Smooth muscle cell (in vitro differentiated cells): ENCODE measurements around the gene POLA1. TPM values are rescaled to one million over a fixed set of nuclear protein-coding genes. Genes with fewer than 3 reads are reported as not detected.

Experiments
- DNase-seq: peaks from one replicate; lab custom pipeline; 2025; ENCODE audit not compliant: unreplicated experiment; lab: John Stamatoyannopoulos, UW
- H2AFZ ChIP-seq: fragments of 200-600 bp; sonication (generic); 2 replicates; pipeline ENCODE4 v1.6.0; 2016; ENCODE audit warnings: antibody characterized with exemption, low read depth, mild to moderate bottlenecking
- H3F3A ChIP-seq: fragments of 200-600 bp; sonication (generic); 2 replicates; pipeline ENCODE4 v1.6.0; 2017; ENCODE audit warnings: antibody characterized with exemption, low read depth
- H3K27ac ChIP-seq: fragments of 200-600 bp; sonication (generic); 2 replicates; pipeline ENCODE4 v1.5.1; 2016; ENCODE audit warnings: low read depth, mild to moderate bottlenecking
- H3K27me3 ChIP-seq: fragments of 200-600 bp; sonication (generic); 2 replicates; pipeline ENCODE4 v1.6.1; 2016; ENCODE audit warnings: low read depth, mild to moderate bottlenecking
- H3K36me3 ChIP-seq: fragments of 200-600 bp; sonication (generic); 2 replicates; pipeline ENCODE4 v1.5.1; 2016; ENCODE audit warnings: low read depth
- H3K4me1 ChIP-seq: fragments of 200-600 bp; sonication (generic); 2 replicates; pipeline ENCODE4 v1.5.1; 2016; ENCODE audit warnings: low read depth
- H3K4me2 ChIP-seq: fragments of 200-600 bp; sonication (generic); 2 replicates; pipeline ENCODE4 v1.6.0; 2016; ENCODE audit warnings: mild to moderate bottlenecking
- H3K4me3 ChIP-seq: fragments of 200-600 bp; sonication (generic); 2 replicates; pipeline ENCODE4 v1.5.1; 2016; ENCODE audit warnings: mild to moderate bottlenecking
- H3K79me2 ChIP-seq: fragments of 200-600 bp; sonication (generic); 2 replicates; pipeline ENCODE4 v1.6.0; 2016; ENCODE audit warnings: low read depth, mild to moderate bottlenecking
- H3K9ac ChIP-seq: fragments of 200-600 bp; sonication (generic); 2 replicates; pipeline ENCODE4 v1.6.0; 2016; ENCODE audit warnings: low read depth
- H3K9me3 ChIP-seq: fragments of 200-600 bp; sonication (generic); replicated peaks from 2 replicates; pipeline ENCODE4 v1.5.1; 2016; ENCODE audit warnings: low read depth
- H4K20me1 ChIP-seq: fragments of 200-600 bp; sonication (generic); 2 replicates; pipeline ENCODE4 v1.6.0; 2016; ENCODE audit warnings: low read depth
- CTCF ChIP-seq: fragments of 200-600 bp; sonication (generic); IDR thresholded peaks from 2 replicates; pipeline ENCODE4 v1.5.1; 2017; ENCODE audit warnings: borderline replicate concordance, mild to moderate bottlenecking, antibody characterized with exemption; ENCODE audit not compliant: insufficient read depth, poor library complexity, severe bottlenecking
- WGBS: methylation state at CpG from one replicate; pipeline ENCODE4 v1.1.7; 2016; ENCODE audit warnings: low lambda C conversion rate; 5-methylcytosine and 5-hydroxymethylcytosine counted together
- polyA plus RNA-seq: library from polyadenylated mRNA; unstranded; fragments of >200 nt; fragmentation: Nextera tagmentation; extraction: Ambion mirVana; gene quantifications from 2 replicates; pipeline ENCODE4 v1.2.1, GENCODE V29; 2016
- total RNA-seq: library from RNA; depleted of rRNA; stranded (reverse); fragments of >200 nt; gene quantifications from 2 replicates; pipeline ENCODE4 v1.2.3, GENCODE V29; 2014

The POLA1 gene
- total and polyA plus RNA-seq, 2 experiments from 2014 or later, result 5.4 to 11.7 TPM

DNA sequence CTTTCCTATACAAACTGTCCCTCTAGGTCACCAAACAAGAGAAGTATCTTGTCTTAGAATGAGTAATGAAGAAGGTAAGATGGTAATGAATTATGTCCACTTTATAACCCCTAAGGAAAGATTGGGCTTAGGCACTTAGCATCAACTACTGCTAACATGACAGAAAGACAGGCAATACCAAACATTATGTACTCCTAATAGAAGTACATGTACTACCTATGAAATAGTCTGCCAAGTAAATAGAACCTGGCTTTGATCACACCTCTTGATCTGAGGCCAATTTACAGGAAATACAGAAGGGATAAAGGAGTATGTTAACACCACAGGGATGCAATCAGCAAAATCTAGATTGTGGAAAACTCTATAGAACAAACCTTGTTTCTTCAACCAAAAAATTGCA is 32.4 kb upstream of the POLA1 start:
- Histone ChIP-seq H3K4me2 (no peak overlapping the region), H4K20me1 (no peaks in the 10 kb centered on the region)
- no peak for DNase-seq

GRCh38 chrX:24662352-24662751 is 31.4 kb upstream of the POLA1 start:
- Histone ChIP-seq H3K27ac (no peak overlapping the region), H3K4me1 (peaks cover 20% of the 10 kb centered on the region), H3K4me2 (no peak overlapping the region), H3K36me3 (no peaks in the 10 kb centered on the region), H3F3A (peaks cover 4% of the 10 kb centered on the region), H3K9me3 (no peaks in the 10 kb centered on the region), H3K79me2 (no peaks in the 10 kb centered on the region), H2AFZ (no peak overlapping the region), H3K9ac (no peak overlapping the region), H4K20me1 (no peaks in the 10 kb centered on the region), H3K4me3 (no peak overlapping the region), H3K27me3 (no peaks in the 10 kb centered on the region)
- 81% methylated on average over 4 of the region's 4 CpGs for WGBS
- TF ChIP-seq CTCF, result no peak
- no peak for DNase-seq

More for the DNA sequence above, 32.4 kb upstream of the POLA1 start:
- Histone ChIP-seq H3K36me3 (no peaks in the 10 kb centered on the region), H3K79me2 (no peaks in the 10 kb centered on the region), H3K4me1 (peaks cover 20% of the 10 kb centered on the region), H2AFZ (no peak overlapping the region), H3K4me3 (no peak overlapping the region), H3K27ac (no peak overlapping the region), H3F3A (peaks cover 4% of the 10 kb centered on the region), H3K9me3 (no peaks in the 10 kb centered on the region), H3K9ac (no peak overlapping the region), H3K27me3 (no peaks in the 10 kb centered on the region)
- no peak for TF ChIP-seq CTCF

DNA sequence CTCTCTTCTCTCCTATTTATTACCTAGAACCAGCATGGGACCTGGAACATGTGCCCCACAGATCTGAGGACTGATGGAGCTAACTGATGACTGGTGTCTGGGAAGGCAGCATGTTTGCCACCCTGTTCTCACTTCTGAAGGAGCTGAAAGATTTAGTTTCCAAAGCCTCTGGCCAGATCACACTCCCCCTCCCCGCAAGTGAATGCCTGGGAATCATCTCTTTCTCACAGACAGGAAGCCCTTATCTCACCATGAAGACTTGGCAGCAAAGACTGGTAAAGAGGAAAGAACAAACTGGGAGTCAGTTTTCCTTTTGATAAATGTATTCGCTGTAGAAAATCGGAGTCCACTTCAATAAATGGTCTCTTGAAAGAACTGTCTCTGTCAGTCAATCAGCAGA is 25.6 kb upstream of the POLA1 start:
- H3K4me1 ChIP-seq, result peaks cover 22% of the 10 kb centered on the region
- no peak for DNase-seq
- peak overlapping the region; percentile 7 for H3K27ac ChIP-seq
- no peaks in the 10 kb centered on the region for H3K27me3 ChIP-seq
- H3K9me3 ChIP-seq, result no peaks in the 10 kb centered on the region
- WGBS, result 18% methylated on average over 3 of the region's 3 CpGs
- H3K4me2 ChIP-seq, result peak overlapping the region; percentile 52
- no peaks in the 10 kb centered on the region for H3K79me2 ChIP-seq
- no peak overlapping the region for H3K9ac ChIP-seq
- H3K36me3 ChIP-seq, result no peaks in the 10 kb centered on the region
- TF ChIP-seq CTCF, result no peak
- H3K4me3 ChIP-seq, result no peak overlapping the region
- H3F3A ChIP-seq, result no peaks in the 10 kb centered on the region
- H2AFZ ChIP-seq, result peak overlapping the region; percentile 16
- H4K20me1 ChIP-seq, result no peaks in the 10 kb centered on the region

DNA sequence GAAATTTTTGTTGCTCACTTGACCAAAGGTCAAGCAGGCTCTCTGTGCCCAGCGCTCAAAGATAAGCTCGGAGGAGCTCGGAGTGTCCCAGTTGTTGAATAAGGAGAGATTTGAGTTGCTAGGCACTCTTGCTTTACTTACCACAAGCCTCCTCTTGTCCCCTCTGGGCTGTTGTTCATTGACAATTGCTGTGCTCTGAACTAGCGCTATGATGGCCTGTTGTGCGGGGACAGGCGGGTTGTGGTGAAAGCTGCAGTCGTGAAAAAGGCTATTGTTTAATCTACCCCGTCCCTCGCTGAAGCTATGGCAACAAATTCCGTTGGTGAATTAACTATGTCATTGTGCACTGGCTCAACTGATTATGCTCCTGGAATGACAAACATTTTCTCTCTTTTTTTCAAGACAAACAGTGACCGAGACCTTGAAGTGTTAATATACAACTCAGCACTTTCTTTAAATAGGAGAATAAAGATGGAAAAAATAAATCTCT is 21.0 kb upstream of the POLA1 start:
- TF ChIP-seq CTCF, result no peak
- WGBS, result 32% methylated on average over 11 of the region's 11 CpGs
- no peak overlapping the region for H3K27ac ChIP-seq
- H3K36me3 ChIP-seq, result no peaks in the 10 kb centered on the region
- H3K9ac ChIP-seq, result no peak overlapping the region
- peaks cover 28% of the 10 kb centered on the region for H3K4me1 ChIP-seq
- H3K27me3 ChIP-seq, result no peaks in the 10 kb centered on the region
- no peaks in the 10 kb centered on the region for H3K79me2 ChIP-seq
- H2AFZ ChIP-seq, result peak overlapping the region; percentile 76
- H3K9me3 ChIP-seq, result no peaks in the 10 kb centered on the region
- no peak overlapping the region for H3K4me3 ChIP-seq
- no peak overlapping the region for H3K4me2 ChIP-seq
- no peaks in the 10 kb centered on the region for H4K20me1 ChIP-seq
- DNase-seq, result no peak
- no peaks in the 10 kb centered on the region for H3F3A ChIP-seq
